GM12878 (cell line): ENCODE data around the gene NINL. TPM values are rescaled to one million over a fixed set of nuclear protein-coding genes. Genes with fewer than 3 reads are reported as not detected.

Experiments
- ATAC-seq: fragments of 200-7000 bp; cut with Tn5 transposase; 3 replicates; pipeline ENCODE4 v1.9.1; 2020; ENCODE audit warnings: mild to moderate bottlenecking, moderate library complexity
- BruUV-seq: library from RNA; stranded (reverse); fragments of 400-500 nt; replicated peaks from 2 replicates; lab custom pipeline; 2021; lab: Mats Ljungman, UMichigan
- CTCF ChIA-PET: fragments of 300-600 bp; sonication (Branson Sonifier 250); formaldehyde crosslinking; extraction: SDS; loops from one replicate; lab custom pipeline; 2021; ENCODE audit warnings: inconsistent platforms; lab: Yijun Ruan, JAX
- POLR2A ChIA-PET: fragments of 350-600 bp; formaldehyde crosslinking; extraction: SDS; loops from one replicate; lab custom pipeline; 2021; ENCODE audit warnings: inconsistent platforms; lab: Charles Lee
- RAD21 ChIA-PET: fragments of 300-600 bp; sonication (Branson Sonifier 250); formaldehyde crosslinking; loops from one replicate; lab custom pipeline; 2023; ENCODE audit warnings: antibody characterized with exemption; ENCODE audit not compliant: unreplicated experiment; lab: Charles Lee
- SMC1A ChIA-PET: fragments of 300-600 bp; sonication (Branson Sonifier 250); formaldehyde crosslinking; loops from one replicate; lab custom pipeline; 2023; ENCODE audit not compliant: unreplicated experiment, uncharacterized antibody; lab: Charles Lee
- DNase-seq: peaks from one replicate; pipeline ENCODE4 v3.0.0-alpha.2; 2011; ENCODE audit warnings: low read depth, low spot score
- FAIRE-seq: peaks from 3 replicates; lab custom pipeline; 2011; peaks lifted over from hg19 to GRCh38; lab: Jason Lieb, UNC
- H2AFZ ChIP-seq: 2 replicates; pipeline ENCODE4 v1.6.0; 2011; ENCODE audit warnings: low read depth, low read length, control low read depth; ENCODE audit not compliant: control insufficient read depth
- H3K27ac ChIP-seq: 2 replicates; pipeline ENCODE4 v1.5.1; 2011; ENCODE audit warnings: control low read depth; ENCODE audit not compliant: control insufficient read depth, insufficient read depth
- H3K27me3 ChIP-seq, 2 experiments: replicated peaks in 1 of 2; 2 replicates each; pipeline versions ENCODE4 v1.6.0 to v1.6.1; 2011; ENCODE audit warnings: low read length in 1 of 2; ENCODE audit not compliant: control insufficient read depth in 2 of 2, insufficient read depth in 2 of 2
- H3K36me3 ChIP-seq, 2 experiments: 2 replicates each; pipeline ENCODE4 v1.5.1; 2011; ENCODE audit warnings: low read length in 1 of 2; ENCODE audit not compliant: control insufficient read depth in 2 of 2, insufficient read depth in 2 of 2
- H3K4me1 ChIP-seq: 2 replicates; pipeline ENCODE4 v1.6.1; 2011; ENCODE audit warnings: mild to moderate bottlenecking, low read length, moderate library complexity, mixed read lengths; ENCODE audit not compliant: control insufficient read depth, insufficient read depth
- H3K4me2 ChIP-seq: 2 replicates; pipeline ENCODE4 v1.6.0; 2011; ENCODE audit warnings: control low read depth; ENCODE audit not compliant: control insufficient read depth, insufficient read depth
- H3K4me3 ChIP-seq: fragments of 200-600 bp; sonication (generic); 2 replicates; pipeline ENCODE4 v1.5.1; 2016
- H3K79me2 ChIP-seq: 2 replicates; pipeline ENCODE4 v1.6.0; 2011; ENCODE audit warnings: low read length; ENCODE audit not compliant: control insufficient read depth, insufficient read depth
- H3K9ac ChIP-seq: 2 replicates; pipeline ENCODE4 v1.8.0; 2011; ENCODE audit warnings: low read length, control low read depth, mixed read lengths; ENCODE audit not compliant: control insufficient read depth, insufficient read depth
- H3K9me3 ChIP-seq: replicated peaks from 3 replicates; pipeline ENCODE4 v1.5.1; 2011; ENCODE audit warnings: mild to moderate bottlenecking, low read length; ENCODE audit not compliant: control insufficient read depth, insufficient read depth
- H4K20me1 ChIP-seq: 2 replicates; pipeline ENCODE4 v1.6.0; 2011; ENCODE audit not compliant: control insufficient read depth, insufficient read depth
- BACH1 ChIP-seq: fragments of 450-650 bp; IDR thresholded peaks from 2 replicates; pipeline ENCODE4 v1.6.1; 2017; ENCODE audit warnings: mild to moderate bottlenecking, borderline replicate concordance
- DPF2 ChIP-seq: fragments of 450-650 bp; IDR thresholded peaks from 2 replicates; pipeline ENCODE4 v1.6.1; 2017; ENCODE audit warnings: mild to moderate bottlenecking
- EED ChIP-seq: sonication (generic); IDR thresholded peaks from 2 replicates; pipeline ENCODE4 v1.6.1; 2016; ENCODE audit warnings: antibody characterized with exemption, low read depth
- EGR1 ChIP-seq, 2 experiments: IDR thresholded peaks; 1 replicate in 1 of 2; 2 replicates in 1 of 2; pipeline ENCODE4 v1.6.1; 2011 to 2012; ENCODE audit warnings: low read depth in 2 of 2, low read length in 2 of 2, borderline replicate concordance in 1 of 2, mild to moderate bottlenecking in 1 of 2, moderate library complexity in 1 of 2
- FOXM1 ChIP-seq: IDR thresholded peaks from 2 replicates; pipeline ENCODE4 v1.6.1; 2012; ENCODE audit warnings: low read depth, mild to moderate bottlenecking, inconsistent platforms, low read length, moderate library complexity
- KAT2A ChIP-seq: conservative IDR thresholded peaks from 2 replicates; pipeline ENCODE4 v1.6.1; 2011; ENCODE audit warnings: low read depth, low read length; ENCODE audit not compliant: control insufficient read depth
- KLF5 ChIP-seq: fragments of 450-650 bp; IDR thresholded peaks from 2 replicates; pipeline ENCODE4 v1.6.1; 2014; ENCODE audit warnings: mild to moderate bottlenecking; ENCODE audit not compliant: partially characterized antibody
- MTA2 ChIP-seq: fragments of 450-650 bp; IDR thresholded peaks from 2 replicates; pipeline ENCODE4 v1.6.1; 2016; ENCODE audit warnings: low read depth, mild to moderate bottlenecking, moderate library complexity
- NRF1 ChIP-seq: conservative IDR thresholded peaks from 2 replicates; pipeline ENCODE4 v1.6.1; 2011; ENCODE audit warnings: mild to moderate bottlenecking, low read depth, low read length, improper control_type of control experiment
- RCOR1 ChIP-seq: conservative IDR thresholded peaks from 2 replicates; pipeline ENCODE4 v1.6.1; 2012; ENCODE audit warnings: low read depth, low read length, improper control_type of control experiment
- RELA ChIP-seq: fragments of 450-650 bp; IDR thresholded peaks from 2 replicates; pipeline ENCODE4 v1.8.0; 2014; ENCODE audit warnings: borderline replicate concordance; ENCODE audit not compliant: partially characterized antibody
- RFX5 ChIP-seq: IDR thresholded peaks from 2 replicates; pipeline ENCODE4 v1.6.1; 2011; ENCODE audit warnings: low read depth, low read length, improper control_type of control experiment
- YY1 ChIP-seq: IDR thresholded peaks from 2 replicates; pipeline ENCODE4 v1.6.1; 2011; ENCODE audit warnings: low read depth, mild to moderate bottlenecking, low read length
- WGBS: methylation state at CpG from one replicate; pipeline ENCODE4 v1.1.6; 2016; ENCODE audit warnings: low lambda C conversion rate; ENCODE audit not compliant: insufficient replicate concordance, insufficient coverage; ENCODE audit errors: missing lambda C conversion rate; 5-methylcytosine and 5-hydroxymethylcytosine counted together
- in situ Hi-C: fragments of 300-500 bp; cut with MboI; formaldehyde crosslinking; loops from 9 replicates; pipeline ENCODE4 v1.14.3; 2018; ENCODE audit warnings: mixed read lengths
- intact Hi-C: fragments of 100-400 bp; cut with micrococcal nuclease; formaldehyde crosslinking; loops from one replicate; pipeline ENCODE4 v1.14.2; 2022; ENCODE audit not compliant: unreplicated experiment
- polyA plus RNA-seq, 11 experiments: library from polyadenylated mRNA; depleted of rRNA in 4 of 11; unstranded in 6 of 11; stranded (reverse) in 5 of 11; fragments of >200 nt; fragmentation: Nextera tagmentation in 4 of 11; fragmentation: Illumina TruSeq in 1 of 11; extraction: Ambion mirVana in 4 of 11; extraction: Trizol in 1 of 11; gene quantifications; 1 replicate in 1 of 11; 2 replicates in 10 of 11; pipeline versions ENCODE4 v1.2.1 to v1.2.3, GENCODE V29; 2011 to 2016; ENCODE audit warnings: inconsistent platforms in 2 of 11, missing spikeins in 2 of 11, low read depth in 1 of 11
- total RNA-seq, 4 experiments: library from RNA; depleted of rRNA in 3 of 4; stranded (reverse); fragments of >200 nt in 3 of 4; fragmentation: Illumina TruSeq in 1 of 4; extraction: Trizol in 1 of 4; gene quantifications; 2 replicates each; pipeline versions ENCODE4 v1.2.1 to v1.2.3, GENCODE V29; 2013 to 2021
- TF ChIP-seq, protein P1 (sequence below): fragments of 450-650 bp; IDR thresholded peaks from 2 replicates; pipeline ENCODE4 v1.6.1; 2016; ENCODE audit warnings: mild to moderate bottlenecking
- TF ChIP-seq, protein P2 (sequence below): fragments of 150-350 bp; IDR thresholded peaks from 2 replicates; pipeline ENCODE4 v1.6.1; 2016; ENCODE audit warnings: low read depth, low read length

Gene NINL
- total and polyA plus RNA-seq, 10 of the 15 experiments (the other 5 are each of a cell fraction or from before 2014, with no cell fraction given): 0.04 to 0.77 (median 0.23) TPM; not detected in 1

DNA sequence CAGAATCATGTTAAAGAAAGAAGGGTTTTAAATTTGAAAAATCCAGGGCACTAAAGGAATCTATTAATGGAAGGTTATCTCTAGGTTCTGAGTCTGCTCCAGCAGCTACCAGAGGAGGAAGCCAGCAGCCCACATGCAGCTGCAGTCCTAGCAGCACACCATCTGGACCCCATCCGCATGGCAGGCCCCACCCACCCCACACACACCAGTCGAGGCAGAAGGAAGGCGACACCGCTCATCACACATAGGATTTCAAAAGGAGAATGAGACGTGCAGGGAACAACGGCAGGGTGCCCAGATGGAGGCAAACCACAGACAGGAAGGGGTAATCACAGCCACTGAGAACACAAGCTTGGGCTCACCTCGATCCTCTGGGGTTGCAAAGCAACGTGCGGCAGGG lies 99.0 kb downstream of the NINL start:
- no peaks in the 10 kb centered on the region for H3K36me3 ChIP-seq
- no peak overlapping the region for H3K4me3 ChIP-seq
- no TSS peak for BruUV-seq
- H3K4me2 ChIP-seq: no peak overlapping the region
- no peak overlapping the region for H3K27ac ChIP-seq
- intact Hi-C loops: no loop called here
- H3K9ac ChIP-seq: no peak overlapping the region
- ChIA-PET RAD21 (no interaction called here), CTCF (no interaction called here), SMC1A (no interaction called here), POLR2A (no interaction called here)
- ATAC-seq: no peak
- DNase-seq: no peak
- H3K9me3 ChIP-seq: no peaks in the 10 kb centered on the region
- H3K79me2 ChIP-seq: no peaks in the 10 kb centered on the region
- in situ Hi-C loops: no loop called here
- no peak for TF ChIP-seq BACH1
- no peak for TF ChIP-seq NRF1
- TF ChIP-seq YY1: no peak
- no peak for TF ChIP-seq RFX5
- TF ChIP-seq RELA: no peak
- no peak for TF ChIP-seq RCOR1
- no peak overlapping the region for H2AFZ ChIP-seq
- WGBS: 19% methylated on average over 9 of the region's 9 CpGs
- no peaks in the 10 kb centered on the region for H3K4me1 ChIP-seq
- no peaks in the 10 kb centered on the region; a peak in 1 of 4 replicates for H3K27me3 ChIP-seq
- no peaks in the 10 kb centered on the region for H4K20me1 ChIP-seq
- no peak for FAIRE-seq

DNA sequence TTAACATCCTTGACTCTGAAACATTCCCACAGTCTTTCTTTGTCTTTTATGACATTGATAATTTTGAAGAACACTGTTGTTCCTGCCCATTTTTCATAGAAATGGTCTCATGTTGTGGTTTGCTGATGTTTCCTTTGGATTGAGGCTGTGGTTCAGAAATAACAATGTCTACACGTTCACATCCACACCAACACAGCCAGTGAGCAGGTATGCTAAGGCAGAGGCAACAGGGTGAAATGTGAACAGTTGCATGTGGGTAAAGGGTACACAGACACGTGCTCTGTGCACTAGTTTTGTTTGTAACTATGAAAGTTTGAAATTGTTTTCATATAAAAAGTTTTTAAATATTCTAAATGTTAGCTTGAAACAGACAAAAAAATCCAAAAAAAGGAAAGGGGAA lies 99.5 kb downstream of the NINL start:
- H3K4me1 ChIP-seq: no peaks in the 10 kb centered on the region
- H3K9ac ChIP-seq: no peak overlapping the region
- ChIA-PET POLR2A (no interaction called here), CTCF (no interaction called here), SMC1A (no interaction called here), RAD21 (no interaction called here)
- WGBS: 5% methylated on average over 2 of the region's 2 CpGs
- no peak for TF ChIP-seq EED
- TF ChIP-seq, protein P1, sequence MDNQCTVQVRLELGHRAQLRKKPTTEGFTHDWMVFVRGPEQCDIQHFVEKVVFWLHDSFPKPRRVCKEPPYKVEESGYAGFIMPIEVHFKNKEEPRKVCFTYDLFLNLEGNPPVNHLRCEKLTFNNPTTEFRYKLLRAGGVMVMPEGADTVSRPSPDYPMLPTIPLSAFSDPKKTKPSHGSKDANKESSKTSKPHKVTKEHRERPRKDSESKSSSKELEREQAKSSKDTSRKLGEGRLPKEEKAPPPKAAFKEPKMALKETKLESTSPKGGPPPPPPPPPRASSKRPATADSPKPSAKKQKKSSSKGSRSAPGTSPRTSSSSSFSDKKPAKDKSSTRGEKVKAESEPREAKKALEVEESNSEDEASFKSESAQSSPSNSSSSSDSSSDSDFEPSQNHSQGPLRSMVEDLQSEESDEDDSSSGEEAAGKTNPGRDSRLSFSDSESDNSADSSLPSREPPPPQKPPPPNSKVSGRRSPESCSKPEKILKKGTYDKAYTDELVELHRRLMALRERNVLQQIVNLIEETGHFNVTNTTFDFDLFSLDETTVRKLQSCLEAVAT: no peak
- no peak for TF ChIP-seq EGR1 (IDR thresholded peaks at IDR 0.05; ENCODE audit: borderline replicate concordance in 1 of 2, low read depth in 2 of 2, low read length in 2 of 2)
- TF ChIP-seq KLF5: no peak
- TF ChIP-seq, protein P2, sequence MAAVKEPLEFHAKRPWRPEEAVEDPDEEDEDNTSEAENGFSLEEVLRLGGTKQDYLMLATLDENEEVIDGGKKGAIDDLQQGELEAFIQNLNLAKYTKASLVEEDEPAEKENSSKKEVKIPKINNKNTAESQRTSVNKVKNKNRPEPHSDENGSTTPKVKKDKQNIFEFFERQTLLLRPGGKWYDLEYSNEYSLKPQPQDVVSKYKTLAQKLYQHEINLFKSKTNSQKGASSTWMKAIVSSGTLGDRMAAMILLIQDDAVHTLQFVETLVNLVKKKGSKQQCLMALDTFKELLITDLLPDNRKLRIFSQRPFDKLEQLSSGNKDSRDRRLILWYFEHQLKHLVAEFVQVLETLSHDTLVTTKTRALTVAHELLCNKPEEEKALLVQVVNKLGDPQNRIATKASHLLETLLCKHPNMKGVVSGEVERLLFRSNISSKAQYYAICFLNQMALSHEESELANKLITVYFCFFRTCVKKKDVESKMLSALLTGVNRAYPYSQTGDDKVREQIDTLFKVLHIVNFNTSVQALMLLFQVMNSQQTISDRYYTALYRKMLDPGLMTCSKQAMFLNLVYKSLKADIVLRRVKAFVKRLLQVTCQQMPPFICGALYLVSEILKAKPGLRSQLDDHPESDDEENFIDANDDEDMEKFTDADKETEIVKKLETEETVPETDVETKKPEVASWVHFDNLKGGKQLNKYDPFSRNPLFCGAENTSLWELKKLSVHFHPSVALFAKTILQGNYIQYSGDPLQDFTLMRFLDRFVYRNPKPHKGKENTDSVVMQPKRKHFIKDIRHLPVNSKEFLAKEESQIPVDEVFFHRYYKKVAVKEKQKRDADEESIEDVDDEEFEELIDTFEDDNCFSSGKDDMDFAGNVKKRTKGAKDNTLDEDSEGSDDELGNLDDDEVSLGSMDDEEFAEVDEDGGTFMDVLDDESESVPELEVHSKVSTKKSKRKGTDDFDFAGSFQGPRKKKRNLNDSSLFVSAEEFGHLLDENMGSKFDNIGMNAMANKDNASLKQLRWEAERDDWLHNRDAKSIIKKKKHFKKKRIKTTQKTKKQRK: no peak
- no peak for TF ChIP-seq MTA2
- no peak for TF ChIP-seq NRF1
- TF ChIP-seq KAT2A: no peak
- TF ChIP-seq FOXM1: no peak
- TF ChIP-seq DPF2: no peak
- no peaks in the 10 kb centered on the region for H4K20me1 ChIP-seq
- H3K27ac ChIP-seq: no peak overlapping the region
- DNase-seq (no peak), FAIRE-seq (no peak), ATAC-seq (no peak)
- H3K27me3 ChIP-seq: no peaks in the 10 kb centered on the region; a peak in 1 of 4 replicates
- no peak overlapping the region for H3K4me2 ChIP-seq
- intact Hi-C loops: no loop called here
- H3K9me3 ChIP-seq: no peaks in the 10 kb centered on the region
- in situ Hi-C loops: no loop called here
- no peak overlapping the region for H2AFZ ChIP-seq
- no peaks in the 10 kb centered on the region for H3K36me3 ChIP-seq
- BruUV-seq: no TSS peak
- no peaks in the 10 kb centered on the region for H3K79me2 ChIP-seq
- H3K4me3 ChIP-seq: no peak overlapping the region
